ENCODE measurements around the gene RCAN3. TPM values are rescaled to one million over a fixed set of nuclear protein-coding genes. Genes with fewer than 3 reads are reported as not detected.
A peak's percentile ranks its signal among the peaks of the same experiment; 100 is the strongest.

Gene RCAN3
- total RNA-seq, 1 experiment from 2014 or later: 10.2 TPM

DNA sequence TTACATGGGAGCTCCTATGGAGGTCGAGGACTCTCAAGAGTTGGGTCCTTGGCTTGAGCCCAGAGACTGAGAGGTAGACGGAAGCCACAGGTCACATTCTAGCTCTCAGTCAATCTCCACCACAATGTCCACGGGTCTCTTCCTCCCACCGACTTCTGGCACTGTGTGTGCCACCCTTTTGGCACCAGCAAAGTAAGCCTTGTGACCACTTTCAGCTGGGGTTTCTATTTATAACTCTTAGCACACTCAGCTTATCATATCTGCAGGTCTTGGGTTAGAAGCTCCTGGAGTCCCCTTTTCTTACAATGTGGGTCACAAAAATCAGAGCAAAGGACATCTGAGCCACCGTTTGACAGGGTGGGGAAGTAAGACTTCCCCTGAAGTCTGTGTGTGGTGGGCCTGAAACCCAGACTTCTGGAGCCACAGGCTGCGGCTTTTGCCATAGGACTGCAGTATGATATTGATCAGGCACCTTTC is 81.6 kb downstream of the RCAN3 start:
- Mint-ChIP-seq H3K4me3 (ENCODE audit: unreplicated experiment) (no peak overlapping the region), H3K27me3 (ENCODE audit: insufficient read depth, unreplicated experiment) (no peaks in the 10 kb centered on the region), H3K9me3 (ENCODE audit: unreplicated experiment) (no peaks in the 10 kb centered on the region), H3K36me3 (ENCODE audit: insufficient read depth, unreplicated experiment) (no peaks in the 10 kb centered on the region), H3K4me1 (ENCODE audit: low read depth, unreplicated experiment) (no peaks in the 10 kb centered on the region), H3K27ac (ENCODE audit: unreplicated experiment) (no peak overlapping the region)
- Histone ChIP-seq H3K9me3 (no peaks in the 10 kb centered on the region), H3K27me3 (replicated peaks; ENCODE audit: control insufficient read depth, insufficient read depth, low read length) (no peaks in the 10 kb centered on the region), H3K4me3 (ENCODE audit: low read depth, low read length) (no peak overlapping the region), H3K36me3 (ENCODE audit: control insufficient read depth, insufficient read depth, low read length) (no peaks in the 10 kb centered on the region), H3K4me1 (no peaks in the 10 kb centered on the region)
- ChIA-PET CTCF (no interaction called here), POLR2A (no interaction called here)
- BruUV-seq (replicated peaks): no TSS peak
- DNase-seq: no peak
- intact Hi-C loops (cut with micrococcal nuclease; ENCODE audit: unreplicated experiment): no loop called here
- TF ChIP-seq, protein P1, sequence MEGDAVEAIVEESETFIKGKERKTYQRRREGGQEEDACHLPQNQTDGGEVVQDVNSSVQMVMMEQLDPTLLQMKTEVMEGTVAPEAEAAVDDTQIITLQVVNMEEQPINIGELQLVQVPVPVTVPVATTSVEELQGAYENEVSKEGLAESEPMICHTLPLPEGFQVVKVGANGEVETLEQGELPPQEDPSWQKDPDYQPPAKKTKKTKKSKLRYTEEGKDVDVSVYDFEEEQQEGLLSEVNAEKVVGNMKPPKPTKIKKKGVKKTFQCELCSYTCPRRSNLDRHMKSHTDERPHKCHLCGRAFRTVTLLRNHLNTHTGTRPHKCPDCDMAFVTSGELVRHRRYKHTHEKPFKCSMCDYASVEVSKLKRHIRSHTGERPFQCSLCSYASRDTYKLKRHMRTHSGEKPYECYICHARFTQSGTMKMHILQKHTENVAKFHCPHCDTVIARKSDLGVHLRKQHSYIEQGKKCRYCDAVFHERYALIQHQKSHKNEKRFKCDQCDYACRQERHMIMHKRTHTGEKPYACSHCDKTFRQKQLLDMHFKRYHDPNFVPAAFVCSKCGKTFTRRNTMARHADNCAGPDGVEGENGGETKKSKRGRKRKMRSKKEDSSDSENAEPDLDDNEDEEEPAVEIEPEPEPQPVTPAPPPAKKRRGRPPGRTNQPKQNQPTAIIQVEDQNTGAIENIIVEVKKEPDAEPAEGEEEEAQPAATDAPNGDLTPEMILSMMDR (IDR thresholded peaks at IDR 0.05; ENCODE audit: insufficient read depth in 1 of 2, low read depth in 1 of 2, low read length in 1 of 2, severe bottlenecking in 1 of 2, unreplicated experiment in 1 of 2): no peak

DNA sequence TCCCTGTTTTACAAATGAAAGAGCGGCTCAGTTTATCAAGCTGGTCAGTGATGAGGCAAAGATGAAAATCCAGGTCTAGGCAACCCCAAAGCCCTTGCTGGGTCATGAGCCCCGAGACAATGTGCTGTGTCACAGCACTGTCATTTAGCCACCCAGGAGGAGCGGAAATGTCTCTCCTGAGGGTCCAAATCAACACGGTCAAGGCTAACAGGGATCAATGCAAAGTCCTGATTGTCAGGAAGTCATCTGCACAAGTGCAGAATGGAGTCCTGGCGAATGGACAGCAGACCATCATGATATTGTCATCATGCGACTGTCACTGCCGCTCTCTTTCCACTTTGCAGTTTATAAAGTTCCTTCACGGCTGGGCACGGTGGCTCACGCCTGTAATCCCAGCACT is 83.5 kb downstream of the RCAN3 start:
- ChIA-PET POLR2A (no interaction called here), CTCF (interaction anchor here (1.7 to 2.3 kb wide), 2 partner anchors 31 to 170 kb away, joined by 5 to 29 read pairs; partner anchors contain the start of genes NCMAP and NIPAL3)
- no TSS peak for BruUV-seq (replicated peaks)
- Histone ChIP-seq H3K4me1 (no peaks in the 10 kb centered on the region), H3K27me3 (replicated peaks; ENCODE audit: control insufficient read depth, insufficient read depth, low read length) (no peaks in the 10 kb centered on the region), H3K4me3 (ENCODE audit: low read depth, low read length) (no peak overlapping the region), H3K36me3 (ENCODE audit: control insufficient read depth, insufficient read depth, low read length) (no peaks in the 10 kb centered on the region), H3K9me3 (no peaks in the 10 kb centered on the region)
- Mint-ChIP-seq H3K9me3 (ENCODE audit: unreplicated experiment) (no peaks in the 10 kb centered on the region), H3K36me3 (ENCODE audit: insufficient read depth, unreplicated experiment) (no peaks in the 10 kb centered on the region), H3K4me1 (ENCODE audit: low read depth, unreplicated experiment) (no peaks in the 10 kb centered on the region), H3K27me3 (ENCODE audit: insufficient read depth, unreplicated experiment) (no peaks in the 10 kb centered on the region), H3K27ac (ENCODE audit: unreplicated experiment) (no peak overlapping the region), H3K4me3 (ENCODE audit: unreplicated experiment) (no peak overlapping the region)
- TF ChIP-seq, protein P1 (IDR thresholded peaks at IDR 0.05; ENCODE audit: insufficient read depth in 1 of 2, low read depth in 1 of 2, low read length in 1 of 2, severe bottlenecking in 1 of 2, unreplicated experiment in 1 of 2): no peak
- no peak for DNase-seq
- intact Hi-C loops (cut with micrococcal nuclease; ENCODE audit: unreplicated experiment): loop anchor here (5.0 kb wide), 1 partner anchor 44 kb away; no protein-coding TSS in a partner anchor

DNA sequence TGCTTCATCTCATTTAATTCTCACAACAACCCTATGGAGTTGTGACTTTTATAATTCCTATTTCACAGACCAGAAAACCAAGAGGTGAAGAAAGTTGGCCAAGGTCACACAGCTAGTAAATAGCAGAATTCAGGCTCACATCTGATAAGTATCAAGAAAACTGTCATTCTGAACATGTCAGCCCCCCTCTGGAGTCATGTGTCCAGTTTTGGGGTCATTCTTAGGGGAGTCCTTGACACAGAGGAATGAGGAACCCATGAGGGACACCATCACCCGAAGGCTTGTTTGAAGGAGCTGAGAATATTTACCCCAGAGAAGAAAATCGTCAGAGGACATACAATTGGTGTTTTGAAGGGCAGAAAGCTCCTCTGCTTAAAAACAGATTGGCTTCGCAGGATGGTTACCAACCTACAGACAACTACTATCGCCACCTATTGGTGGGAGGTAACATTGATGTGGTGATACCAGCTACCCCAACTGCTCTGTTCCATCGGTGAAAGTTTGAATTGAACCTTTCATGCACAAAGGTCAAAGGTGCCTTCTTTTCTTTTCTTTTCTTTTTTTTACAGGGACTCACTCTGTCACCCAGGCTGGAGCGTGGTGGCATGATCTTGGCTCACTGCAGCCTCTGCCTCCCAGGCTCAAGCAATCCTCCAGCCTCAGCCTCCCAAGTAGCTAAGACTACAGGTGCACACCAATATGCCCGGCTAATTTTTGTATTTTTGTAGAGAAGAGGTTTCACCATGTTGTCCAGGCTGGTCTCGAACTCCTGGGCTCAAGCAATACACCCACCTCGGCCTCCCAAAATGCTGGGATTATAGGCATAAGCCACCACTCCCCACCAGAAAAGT is 84.6 kb downstream of the RCAN3 start:
- DNase-seq: peak; percentile 45 to 66
- Mint-ChIP-seq H3K27ac (ENCODE audit: unreplicated experiment) (no peak overlapping the region), H3K36me3 (ENCODE audit: insufficient read depth, unreplicated experiment) (no peaks in the 10 kb centered on the region), H3K4me1 (ENCODE audit: low read depth, unreplicated experiment) (peaks cover 7% of the 10 kb centered on the region), H3K4me3 (ENCODE audit: unreplicated experiment) (no peak overlapping the region), H3K27me3 (ENCODE audit: insufficient read depth, unreplicated experiment) (no peaks in the 10 kb centered on the region), H3K9me3 (ENCODE audit: unreplicated experiment) (no peaks in the 10 kb centered on the region)
- ChIA-PET CTCF (interaction anchor here (0.5 to 2.3 kb wide), 16 partner anchors 9 to 986 kb away, joined by 3 to 29 read pairs (median 3); partner anchors contain the start of genes NCMAP, NIPAL3 and RCAN3), POLR2A (interaction anchor here (0.6 kb wide), 1 partner anchor 172 kb away, joined by 3 read pairs; the partner anchor contains the start of gene NIPAL3)
- no peaks in the 10 kb centered on the region for H3K9me3 ChIP-seq
- H3K27me3 ChIP-seq (replicated peaks; ENCODE audit: control insufficient read depth, insufficient read depth, low read length): no peaks in the 10 kb centered on the region
- intact Hi-C loops (cut with micrococcal nuclease; ENCODE audit: unreplicated experiment): loop anchor here (1.0 to 5.0 kb wide), 2 partner anchors 45 to 172 kb away; partner anchors contain the start of gene NIPAL3
- H3K4me1 ChIP-seq: no peaks in the 10 kb centered on the region
- BruUV-seq (replicated peaks): no TSS peak
- TF ChIP-seq, protein P1 (IDR thresholded peaks at IDR 0.05; ENCODE audit: insufficient read depth in 1 of 2, low read depth in 1 of 2, low read length in 1 of 2, severe bottlenecking in 1 of 2, unreplicated experiment in 1 of 2): peak; percentile 46 to 70
- no peak overlapping the region for H3K4me3 ChIP-seq (ENCODE audit: low read depth, low read length)
- H3K36me3 ChIP-seq (ENCODE audit: control insufficient read depth, insufficient read depth, low read length): no peaks in the 10 kb centered on the region

Measured in Caco-2 (cell line).